Esophagus squamous epithelium (tissue), 5 donors: ENCODE data around the gene FRMPD3. TPM values are rescaled to one million over a fixed set of nuclear protein-coding genes. Genes with fewer than 3 reads are reported as not detected.
A peak's percentile ranks its signal among the peaks of the same experiment; 100 is the strongest.

Source experiments
- DNase-seq: peaks from one replicate; lab custom pipeline; 2025; lab: John Stamatoyannopoulos, UW
- H3K27ac ChIP-seq, 4 donors: fragments of 200-600 bp; sonication (generic); one replicate each; pipeline ENCODE4 v1.5.1; 2016 to 2019; ENCODE audit warnings: mild to moderate bottlenecking in 1 of 4
- H3K27me3 ChIP-seq, 4 donors: fragments of 200-600 bp; sonication (generic); 1 replicate in 3 of 4; 2 replicates in 1 of 4; pipeline versions ENCODE4 v1.5.1 to v1.6.0; 2017 to 2021; ENCODE audit warnings: antibody characterized with exemption in 1 of 4
- H3K36me3 ChIP-seq, 3 donors: fragments of 200-600 bp; sonication (generic); one replicate each; pipeline ENCODE4 v1.5.1; 2016 to 2019
- H3K4me1 ChIP-seq, 3 donors: fragments of 200-600 bp; sonication (generic); one replicate each; pipeline ENCODE4 v1.5.1; 2017 to 2019
- H3K4me3 ChIP-seq, 4 donors: fragments of 200-600 bp; sonication (generic); 1 replicate in 3 of 4; 2 replicates in 1 of 4; pipeline ENCODE4 v1.5.1; 2016 to 2019; ENCODE audit warnings: mild to moderate bottlenecking in 2 of 4, moderate library complexity in 1 of 4
- H3K9me3 ChIP-seq, 3 donors: fragments of 200-600 bp; sonication (generic); one replicate each; pipeline ENCODE4 v1.5.1; 2016 to 2019
- POLR2A ChIP-seq, 4 donors: fragments of 450-650 bp; IDR thresholded peaks; one replicate each; pipeline ENCODE4 v1.6.1; 2017; ENCODE audit warnings: antibody characterized with exemption in 4 of 4, mild to moderate bottlenecking in 4 of 4, moderate library complexity in 3 of 4
- WGBS, 2 donors: methylation state at CpG; one replicate each; pipeline ENCODE4 v1.1.5; 2018; 5-methylcytosine and 5-hydroxymethylcytosine counted together
- intact Hi-C: fragments of 100-400 bp; cut with DNase I; formaldehyde crosslinking; loops from one replicate; pipeline ENCODE4 v1.15.0; 2022
- total RNA-seq, 4 donors: library from RNA; depleted of rRNA; stranded (reverse); fragments of >200 nt; gene quantifications; one replicate each; pipeline ENCODE4 v1.1.0, GENCODE V29; 2016
- TF ChIP-seq, protein P1 (sequence below), 6 experiments: fragments of 450-650 bp in 4 of 6; fragments of 200-600 bp in 2 of 6; sonication (generic) in 2 of 6; IDR thresholded peaks; one replicate each; pipeline ENCODE4 v1.5.1; 2016 to 2019; ENCODE audit warnings: antibody characterized with exemption in 6 of 6, mild to moderate bottlenecking in 4 of 6, moderate library complexity in 4 of 6
- donor health status: DM: yes; HTN: yes; CAD: no.

The FRMPD3 gene
- total RNA-seq, 4 donors from 2014 or later = 0.19 to 0.62 TPM; not detected in 2

GRCh38 chrX:107448625-107448997 lies 841 bp upstream of the FRMPD3 start:
- intact Hi-C loops = no loop called here
- peak overlapping the region in 3 of 4 donors; percentile 27 to 65 (median 47) for H3K4me3 ChIP-seq

DNA sequence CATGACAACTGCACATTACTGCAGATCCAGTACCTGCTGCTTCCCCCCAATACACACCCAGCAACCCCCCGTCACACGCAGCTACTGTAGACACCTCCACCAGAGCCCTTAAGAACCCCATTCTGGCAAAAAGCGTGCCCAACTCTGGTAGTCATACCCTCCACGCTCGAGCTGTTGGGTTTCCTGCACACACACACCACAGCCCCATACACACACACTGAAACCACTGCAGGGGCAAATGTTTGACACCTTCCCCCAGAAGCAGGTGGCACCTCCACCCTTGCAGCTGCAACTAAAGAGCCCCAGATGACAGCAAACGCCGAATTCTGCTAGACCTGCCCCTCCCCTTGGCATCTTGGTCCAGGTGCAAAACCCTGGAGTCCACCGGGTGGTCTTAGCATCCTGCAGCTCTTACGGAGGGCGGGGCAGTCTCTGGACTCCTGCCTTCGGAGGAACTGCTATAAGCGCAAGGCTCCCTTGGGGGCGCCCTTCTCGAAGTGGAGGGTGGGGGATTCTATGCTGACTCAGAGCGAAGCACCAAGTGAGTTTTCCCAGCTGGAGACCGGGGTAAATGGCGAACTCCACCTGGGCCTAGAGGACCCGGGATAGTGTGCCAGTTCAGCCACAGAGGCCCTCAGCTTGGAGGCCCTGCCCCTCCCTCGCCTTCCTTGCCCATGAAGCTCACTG lies 1.5 kb downstream of the FRMPD3 start:
- no peaks in the 10 kb centered on the region for H3K9me3 ChIP-seq
- H3K27me3 ChIP-seq = peaks cover 0 to 48% (median 9%) of the 10 kb centered on the region in 4 donors
- no peak overlapping the region for H3K27ac ChIP-seq
- peaks cover 0 to 28% (median 3%) of the 10 kb centered on the region in 3 donors for H3K4me1 ChIP-seq
- WGBS, 2 donors = 40 to 43% methylated on average over 2 to 3 of the region's 19 CpGs
- no peak for DNase-seq
- intact Hi-C loops = no loop called here
- H3K36me3 ChIP-seq = no peaks in the 10 kb centered on the region
- no peak for TF ChIP-seq POLR2A (IDR thresholded peaks at IDR 0.05)
- TF ChIP-seq, protein P1, sequence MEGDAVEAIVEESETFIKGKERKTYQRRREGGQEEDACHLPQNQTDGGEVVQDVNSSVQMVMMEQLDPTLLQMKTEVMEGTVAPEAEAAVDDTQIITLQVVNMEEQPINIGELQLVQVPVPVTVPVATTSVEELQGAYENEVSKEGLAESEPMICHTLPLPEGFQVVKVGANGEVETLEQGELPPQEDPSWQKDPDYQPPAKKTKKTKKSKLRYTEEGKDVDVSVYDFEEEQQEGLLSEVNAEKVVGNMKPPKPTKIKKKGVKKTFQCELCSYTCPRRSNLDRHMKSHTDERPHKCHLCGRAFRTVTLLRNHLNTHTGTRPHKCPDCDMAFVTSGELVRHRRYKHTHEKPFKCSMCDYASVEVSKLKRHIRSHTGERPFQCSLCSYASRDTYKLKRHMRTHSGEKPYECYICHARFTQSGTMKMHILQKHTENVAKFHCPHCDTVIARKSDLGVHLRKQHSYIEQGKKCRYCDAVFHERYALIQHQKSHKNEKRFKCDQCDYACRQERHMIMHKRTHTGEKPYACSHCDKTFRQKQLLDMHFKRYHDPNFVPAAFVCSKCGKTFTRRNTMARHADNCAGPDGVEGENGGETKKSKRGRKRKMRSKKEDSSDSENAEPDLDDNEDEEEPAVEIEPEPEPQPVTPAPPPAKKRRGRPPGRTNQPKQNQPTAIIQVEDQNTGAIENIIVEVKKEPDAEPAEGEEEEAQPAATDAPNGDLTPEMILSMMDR (IDR thresholded peaks at IDR 0.05) = no peak
- no peak overlapping the region for H3K4me3 ChIP-seq

More at GRCh38 chrX:107448625-107448997, 841 bp upstream of the FRMPD3 start:
- no peak overlapping the region for H3K27ac ChIP-seq
- DNase-seq = no peak
- TF ChIP-seq, protein P1 (IDR thresholded peaks at IDR 0.05) = no peak
- no peak for TF ChIP-seq POLR2A (IDR thresholded peaks at IDR 0.05)
- WGBS, 2 donors = 3 to 41% methylated on average over 4 to 6 of the region's 6 CpGs
- peaks cover 0 to 28% (median 3%) of the 10 kb centered on the region in 3 donors for H3K4me1 ChIP-seq
- H3K27me3 ChIP-seq = peaks cover 0 to 48% (median 9%) of the 10 kb centered on the region in 4 donors
- H3K36me3 ChIP-seq = no peaks in the 10 kb centered on the region
- H3K9me3 ChIP-seq = no peaks in the 10 kb centered on the region

DNA sequence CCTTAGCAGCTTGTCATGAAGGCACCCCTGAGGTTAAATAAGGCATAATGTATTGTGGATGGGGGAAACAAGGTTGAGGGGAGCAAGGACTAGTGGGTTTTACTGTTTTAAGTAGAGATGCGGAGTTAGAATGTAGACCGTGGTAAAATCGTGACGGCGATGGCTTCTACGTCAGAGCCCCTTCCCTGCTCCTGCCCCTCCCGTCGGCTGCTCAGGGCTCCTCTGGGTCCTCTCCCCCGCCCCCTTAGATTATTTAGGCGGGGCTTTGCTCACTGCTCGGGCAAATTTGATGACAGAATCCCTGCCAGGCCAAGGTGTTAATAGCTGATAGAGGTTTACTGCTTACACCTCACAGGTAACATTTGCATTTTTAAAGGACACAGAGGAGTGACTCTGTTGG lies 2.3 kb downstream of the FRMPD3 start:
- H3K4me3 ChIP-seq = no peak overlapping the region
- no peak for DNase-seq
- no peaks in the 10 kb centered on the region for H3K36me3 ChIP-seq
- peaks cover 0 to 28% (median 3%) of the 10 kb centered on the region in 3 donors for H3K4me1 ChIP-seq
- no peak overlapping the region for H3K27ac ChIP-seq
- TF ChIP-seq, protein P1 (IDR thresholded peaks at IDR 0.05) = no peak
- no peak for TF ChIP-seq POLR2A (IDR thresholded peaks at IDR 0.05)
- H3K27me3 ChIP-seq = peaks cover 0 to 48% (median 8%) of the 10 kb centered on the region in 4 donors
- intact Hi-C loops = no loop called here
- no CpG with 5 or more reads among the region's 11 CpGs for WGBS, 2 donors
- H3K9me3 ChIP-seq = no peaks in the 10 kb centered on the region

DNA sequence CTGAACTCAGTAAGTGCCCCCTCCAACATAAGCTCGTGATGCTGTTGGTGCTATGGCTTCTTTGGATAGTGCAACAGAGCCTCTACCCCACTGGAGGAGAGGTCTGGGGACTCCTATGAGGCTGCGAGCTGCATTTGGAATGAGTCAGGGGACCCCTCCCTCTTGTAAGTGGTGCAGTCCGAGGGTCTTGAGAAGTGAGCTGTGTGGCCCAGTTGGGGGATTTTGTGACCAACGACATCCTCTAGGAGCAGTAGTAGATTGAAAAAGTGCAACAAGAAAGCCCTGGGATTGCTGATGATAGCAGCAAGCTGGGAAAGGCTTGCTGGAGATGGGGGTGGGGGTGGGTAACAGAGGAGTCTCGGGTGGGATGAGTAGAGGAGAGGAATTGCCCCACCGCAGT lies 3.1 kb downstream of the FRMPD3 start:
- TF ChIP-seq, protein P1 (IDR thresholded peaks at IDR 0.05) = no peak
- no peak for TF ChIP-seq POLR2A (IDR thresholded peaks at IDR 0.05)
- peaks cover 0 to 28% (median 3%) of the 10 kb centered on the region in 3 donors for H3K4me1 ChIP-seq
- DNase-seq = no peak
- no peak overlapping the region for H3K27ac ChIP-seq
- intact Hi-C loops = no loop called here
- H3K36me3 ChIP-seq = no peaks in the 10 kb centered on the region
- WGBS, 2 donors = 57 to 62% methylated on average over 3 to 5 of the region's 6 CpGs
- H3K9me3 ChIP-seq = no peaks in the 10 kb centered on the region
- peaks cover 0 to 48% (median 7%) of the 10 kb centered on the region in 4 donors for H3K27me3 ChIP-seq
- H3K4me3 ChIP-seq = no peak overlapping the region

DNA sequence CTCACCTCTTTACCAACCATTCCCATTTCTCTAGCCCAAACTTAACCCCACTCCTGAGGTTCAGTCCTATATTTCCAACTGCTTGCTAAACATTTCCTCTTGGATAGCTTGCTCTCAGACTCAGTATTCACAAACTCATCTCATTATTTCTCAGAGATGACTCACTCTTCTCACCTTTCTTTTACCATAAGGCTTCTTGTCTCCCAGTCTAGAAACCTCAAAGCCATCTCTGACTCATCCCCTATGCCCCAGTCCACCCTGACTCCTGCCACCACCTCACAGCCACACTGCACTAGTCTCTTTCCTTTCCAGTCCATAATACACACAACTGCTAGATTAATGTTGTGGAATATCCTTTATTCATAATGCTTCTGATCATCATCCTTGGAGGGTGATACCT lies 4.8 kb downstream of the FRMPD3 start:
- H3K4me3 ChIP-seq = no peak overlapping the region
- peaks cover 0 to 34% (median 7%) of the 10 kb centered on the region in 4 donors for H3K27me3 ChIP-seq
- H3K27ac ChIP-seq = no peak overlapping the region
- TF ChIP-seq, protein P1 (IDR thresholded peaks at IDR 0.05) = no peak
- no peak for TF ChIP-seq POLR2A (IDR thresholded peaks at IDR 0.05)
- peaks cover 0 to 13% (median 0%) of the 10 kb centered on the region in 3 donors for H3K4me1 ChIP-seq
- intact Hi-C loops = no loop called here
- H3K36me3 ChIP-seq = no peaks in the 10 kb centered on the region
- no peaks in the 10 kb centered on the region for H3K9me3 ChIP-seq
- DNase-seq = no peak
